SHP77 (cell line): ENCODE data around the gene CHKB.
"Not testable (repeated sequence)": the region's sequence is repeated elsewhere in the genome, so short reads cannot be mapped to it uniquely, and the experiment has no call there.

Experiments
- DNase-seq, 2 experiments: peaks; one replicate each; lab custom pipeline; 2025; lab: John Stamatoyannopoulos, UW

The CHKB gene

GRCh38 chr22:50548040-50548920 is 34.4 kb downstream of the CHKB start:
- DNase-seq, result no peak

GRCh38 chr22:50547263-50547985 is 35.2 kb downstream of the CHKB start:
- no peak for DNase-seq

GRCh38 chr22:50546326-50547262 is 36.1 kb downstream of the CHKB start:
- DNase-seq, result no peak

- no peak for DNase-seq
Observed at GRCh38 chr22:50545522-50546325, 36.9 kb downstream of the CHKB start, which contains the start of gene KLHDC7B. TSS of gene KLHDC7B (plus strand) at chr22:50545899. CDS start at chr22:50546244, 345 bp downstream.

- no peak for DNase-seq
Observed at GRCh38 chr22:50544746-50545253, 37.8 kb downstream of the CHKB start.

- DNase-seq, result no peak
Observed at GRCh38 chr22:50544078-50544745, 38.4 kb downstream of the CHKB start.

- DNase-seq, result no peak
Observed at GRCh38 chr22:50542416-50542927, 40.2 kb downstream of the CHKB start.

GRCh38 chr22:50541667-50542026 is 41.0 kb downstream of the CHKB start:
- DNase-seq, result not testable (repeated sequence)

- no peak for DNase-seq
Observed at GRCh38 chr22:50540381-50540780, 42.3 kb downstream of the CHKB start.

GRCh38 chr22:50537765-50538164 is 44.9 kb downstream of the CHKB start:
- DNase-seq, result no peak

GRCh38 chr22:50536226-50536625 is 46.4 kb downstream of the CHKB start:
- DNase-seq, result no peak

GRCh38 chr22:50535113-50535512 is 47.5 kb downstream of the CHKB start:
- DNase-seq, result no peak

- DNase-seq, result not testable (repeated sequence)
Observed at GRCh38 chr22:50533856-50534711, 48.6 kb downstream of the CHKB start.

- DNase-seq, result no peak
Observed at GRCh38 chr22:50532824-50533796, 49.5 kb downstream of the CHKB start.

GRCh38 chr22:50531962-50532674 is 50.5 kb downstream of the CHKB start:
- DNase-seq, result peak in 1 of 2 experiments; percentile 40

- no peak for DNase-seq
Observed at GRCh38 chr22:50531546-50531961, 51.1 kb downstream of the CHKB start.

- no peak for DNase-seq
Observed at GRCh38 chr22:50530877-50531545, 51.6 kb downstream of the CHKB start.
